GM19468 (cell line): ENCODE measurements around the gene CYGB.

ENCODE experiments used
- ATAC-seq: cut with Tn5 transposase; IDR thresholded peaks from one replicate; pipeline ENCODE4 v1.9.1; 2021; ENCODE audit warnings: mild to moderate bottlenecking, moderate library complexity, moderate number of reproducible peaks; ENCODE audit not compliant: unreplicated experiment; ENCODE audit errors: extremely low read depth

The CYGB gene

DNA sequence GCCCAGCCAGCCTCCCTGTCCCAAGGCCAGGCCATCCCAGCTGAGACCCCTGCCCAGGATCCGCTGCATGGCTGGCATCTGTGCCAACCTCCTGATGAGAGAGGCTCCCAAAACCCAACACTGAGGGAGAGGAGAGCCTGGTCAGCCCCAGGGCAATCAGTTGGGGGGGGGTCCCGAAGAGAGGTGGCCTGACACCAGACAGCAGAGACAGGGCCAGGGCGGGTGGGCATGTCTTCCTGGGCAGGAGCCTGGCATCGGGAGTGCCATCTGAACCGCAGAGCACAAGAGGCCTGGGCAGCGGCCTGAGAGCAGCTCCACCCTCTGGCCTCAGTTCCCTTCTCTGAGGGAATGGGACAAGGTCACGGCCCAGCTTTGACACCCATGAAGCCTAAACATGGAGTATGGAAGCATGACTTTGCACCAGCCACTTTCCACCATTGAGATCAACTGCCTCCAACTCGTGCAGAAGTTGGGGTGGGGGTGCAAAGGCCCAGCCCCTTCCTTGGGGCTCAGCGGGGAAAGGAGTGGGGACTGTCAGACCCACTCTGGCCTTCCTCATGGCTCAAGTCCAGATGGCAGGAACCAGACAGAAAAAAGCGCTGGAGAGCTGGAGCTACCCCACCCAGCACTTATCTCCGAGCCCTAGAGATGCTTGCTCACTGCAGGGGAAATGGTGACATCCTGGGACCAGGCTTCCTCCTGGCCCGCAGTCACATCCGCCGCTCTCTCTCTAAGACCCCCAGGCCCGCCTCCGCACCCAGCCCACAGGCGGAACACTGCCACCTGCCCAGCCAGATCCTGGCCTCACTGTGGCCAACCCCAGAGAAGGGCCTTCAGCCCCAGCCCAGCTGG lies 46.0 kb downstream of the CYGB start:
- no peak for ATAC-seq

- ATAC-seq = no peak
Measured at GRCh38 chr17:76490112-76490710, 47.3 kb downstream of the CYGB start.

GRCh38 chr17:76487451-76488192 lies 49.9 kb downstream of the CYGB start:
- ATAC-seq = no peak

DNA sequence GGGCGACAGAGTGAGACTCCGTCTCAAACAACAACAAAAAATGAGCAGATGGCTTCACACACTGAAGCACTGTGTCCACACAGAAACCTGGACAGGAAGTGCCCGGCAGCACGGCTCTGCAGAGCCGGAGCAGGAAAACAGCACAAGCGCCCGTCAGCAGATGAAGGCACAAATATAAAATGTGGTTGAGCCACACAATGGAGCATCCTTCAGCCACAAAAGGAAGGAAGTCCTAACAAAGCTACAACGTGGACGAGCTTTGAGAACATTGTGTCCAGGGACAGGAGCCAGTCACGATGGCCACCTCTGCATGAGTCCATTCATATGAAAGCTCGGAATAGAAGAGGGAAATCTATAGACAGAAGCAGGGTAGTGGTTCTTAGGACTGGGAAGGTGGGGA lies 51.9 kb downstream of the CYGB start:
- ATAC-seq = no peak

GRCh38 chr17:76484228-76484725 lies 53.2 kb downstream of the CYGB start:
- no peak for ATAC-seq

GRCh38 chr17:76481071-76481655 lies 56.3 kb downstream of the CYGB start:
- ATAC-seq = peak; percentile 41

DNA sequence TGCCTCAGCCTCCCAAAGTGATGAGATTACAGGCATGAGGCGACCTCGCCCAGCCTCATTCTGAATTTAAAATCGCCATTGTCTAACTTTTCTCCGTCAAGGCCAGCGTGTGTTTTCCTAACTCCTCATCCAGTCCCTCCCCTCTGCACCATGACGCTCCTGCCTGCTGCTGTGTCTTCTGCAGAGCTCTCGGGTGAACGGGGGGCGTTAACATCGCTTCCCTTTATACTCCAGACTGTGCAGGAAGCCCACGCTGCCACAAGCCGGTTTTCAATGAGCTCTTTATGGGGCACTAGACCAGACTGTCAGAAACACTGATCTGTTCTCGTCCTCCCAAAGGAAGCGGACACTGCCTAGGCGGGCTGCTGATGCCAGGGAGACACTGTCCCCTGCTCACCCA lies 56.9 kb downstream of the CYGB start:
- ATAC-seq = no peak

- no peak for ATAC-seq
Measured at GRCh38 chr17:76479515-76480060, 57.9 kb downstream of the CYGB start.

GRCh38 chr17:76478730-76479514 lies 58.6 kb downstream of the CYGB start:
- no peak for ATAC-seq

DNA sequence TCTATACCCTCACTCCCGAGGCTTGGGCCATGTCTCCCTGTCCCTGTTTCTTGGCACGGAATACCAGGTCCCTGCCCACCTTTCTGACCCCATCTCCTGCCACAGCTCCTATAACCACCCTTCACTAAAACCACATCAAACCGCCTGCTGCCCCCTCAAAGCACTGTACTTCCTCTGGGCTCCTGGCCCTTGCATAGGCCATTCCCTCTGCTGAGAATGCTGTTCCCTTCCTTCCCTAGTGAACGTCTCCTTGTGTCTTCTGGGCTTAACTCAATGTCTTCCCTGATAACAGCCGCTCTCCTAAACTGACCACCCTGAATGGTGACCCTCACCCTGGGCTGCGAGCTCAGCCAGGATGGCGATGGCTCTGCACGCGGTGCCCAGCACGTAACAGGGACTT lies 59.4 kb downstream of the CYGB start:
- no peak for ATAC-seq

GRCh38 chr17:76477576-76477975 lies 59.9 kb downstream of the CYGB start:
- ATAC-seq = no peak
